SH-SY5Y (cell line): ENCODE measurements around the gene OOSP4A.

Source experiments
- GATA2 ChIP-seq: IDR thresholded peaks from 2 replicates; pipeline ENCODE4 v1.6.1; 2011; ENCODE audit warnings: mild to moderate bottlenecking, low read depth, low read length
- GATA3 ChIP-seq: IDR thresholded peaks from 2 replicates; pipeline ENCODE4 v1.6.1; 2011; ENCODE audit warnings: low read depth, mild to moderate bottlenecking, low read length, moderate library complexity

DNA sequence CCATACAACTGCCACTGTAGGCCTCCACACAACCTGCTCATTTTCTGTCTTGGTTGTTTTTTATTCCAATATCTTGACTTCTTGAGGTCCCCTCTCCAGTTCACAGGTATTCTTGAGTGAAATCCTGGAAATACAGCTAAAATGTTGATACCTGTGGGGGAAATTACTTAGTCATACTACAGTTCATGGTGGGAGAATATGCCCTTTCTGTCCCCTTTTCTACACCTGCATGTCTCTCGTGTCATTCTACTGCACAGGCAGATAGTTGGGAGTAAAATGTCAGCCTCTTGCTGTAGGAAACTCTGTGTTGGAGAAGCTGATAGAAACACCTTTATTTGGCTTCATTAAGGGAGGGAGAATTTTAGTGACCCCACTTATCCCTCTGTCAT is 4.6 kb downstream of the OOSP4A start:
- no peak for TF ChIP-seq GATA2
- no peak for TF ChIP-seq GATA3
